Stimulated activated naive CD8-positive, alpha-beta T cell treated with anti-CD3 and anti-CD28 coated beads, Interleukin-15, Interleukin-2, amounts not matched to agents 100 U/mL and 50 U/mL, for 24 hours (primary cell): ENCODE results near the gene TRAK1.

Experiments
- ATAC-seq: fragments of 150-1000 bp; cut with Tn5 transposase; one replicate; pipeline ENCODE4 v1.10.0; 2021
- DNase-seq: peaks from one replicate; pipeline ENCODE4 v3.0.0; 2021

Gene TRAK1

DNA sequence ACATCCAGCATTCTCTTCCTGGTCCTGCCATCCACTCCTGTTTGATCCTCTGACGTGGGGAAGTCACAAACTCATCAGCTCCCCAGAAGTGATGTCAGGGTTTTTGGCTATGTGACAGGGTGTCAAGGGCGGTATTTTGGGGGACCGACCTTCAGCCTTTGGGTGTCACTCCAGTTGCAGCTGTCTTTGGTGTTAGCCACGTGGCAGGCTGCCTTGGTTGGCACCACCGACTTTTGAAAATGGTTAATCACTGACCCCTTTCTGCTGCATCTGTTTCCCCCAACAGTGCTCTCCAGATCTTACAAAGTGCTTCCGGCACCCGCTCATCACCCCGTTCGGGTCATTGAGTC, 86.6 kb downstream of the TRAK1 start:
- ATAC-seq (no peak), DNase-seq (no peak)

DNA sequence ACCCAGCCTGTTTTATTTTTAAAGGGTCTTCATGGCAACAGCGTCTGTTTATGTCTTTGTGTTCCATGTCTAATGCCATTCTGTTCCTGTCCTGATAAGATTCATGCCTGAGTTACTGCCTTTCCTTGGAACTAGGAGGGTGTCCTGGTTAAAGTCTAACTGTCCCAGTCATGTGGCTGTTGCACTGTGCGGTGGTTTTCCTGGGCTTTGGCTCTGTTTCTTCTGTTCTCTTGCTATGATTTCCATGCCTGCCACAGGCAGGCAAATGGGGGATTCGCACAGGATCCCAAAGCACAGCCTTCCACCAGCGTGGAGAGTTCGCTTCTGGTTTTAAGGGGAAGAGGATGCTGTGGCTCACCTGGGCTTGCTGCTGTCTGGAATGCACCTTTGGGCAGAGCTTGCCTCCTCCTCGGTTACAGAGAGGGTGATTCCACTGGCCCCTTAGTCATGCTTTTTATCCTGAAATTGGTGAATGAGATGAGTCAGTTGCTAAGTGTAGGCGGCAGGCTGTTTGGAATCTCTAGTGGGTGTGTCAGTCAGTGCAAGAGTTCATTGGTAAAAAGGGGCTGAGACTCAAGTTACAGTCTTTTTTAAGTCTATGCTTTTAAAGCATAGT, 88.1 kb downstream of the TRAK1 start:
- DNase-seq (peak; percentile 14), ATAC-seq (peak; percentile 59)

DNA sequence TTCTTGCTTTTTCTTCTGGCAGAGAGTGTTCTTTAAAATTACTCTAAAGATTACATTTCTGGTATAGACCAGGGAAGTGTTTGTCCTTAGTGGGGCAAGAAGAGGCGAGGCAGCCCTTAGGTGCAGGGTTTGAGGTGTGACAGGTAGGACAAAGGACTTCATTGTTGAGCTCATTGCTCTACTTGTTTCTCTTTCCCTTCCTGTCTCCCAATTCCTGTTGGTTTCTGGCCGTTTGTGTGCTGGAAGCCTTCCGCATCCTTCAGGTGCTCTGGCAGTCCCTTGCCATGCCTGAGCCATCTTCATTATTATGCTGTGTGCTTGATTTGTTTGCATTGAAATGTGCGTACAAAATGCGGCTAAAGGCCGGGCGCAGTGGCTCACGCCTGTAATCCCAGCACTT, 89.7 kb downstream of the TRAK1 start:
- ATAC-seq (no peak), DNase-seq (no peak)

DNA sequence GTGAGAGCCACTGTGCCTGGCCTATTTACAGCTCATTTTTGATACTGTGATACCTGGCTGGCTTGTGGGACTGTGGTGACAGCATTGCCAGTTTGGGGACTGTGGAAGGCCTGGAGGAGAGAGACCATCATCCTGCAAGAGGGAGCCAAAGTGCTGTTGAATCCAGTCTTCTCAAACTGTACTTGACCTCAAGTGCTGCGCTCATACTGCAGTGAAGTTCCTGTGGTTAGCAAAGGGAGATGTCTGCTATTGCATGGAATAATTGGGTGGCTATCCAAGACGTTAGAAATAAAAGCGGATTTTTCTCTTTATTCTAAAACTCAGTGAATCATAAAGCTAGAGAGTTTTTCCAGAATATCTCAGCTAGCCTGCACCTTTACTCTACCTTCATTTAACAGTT, 91.4 kb downstream of the TRAK1 start:
- ATAC-seq, result no peak
- no peak for DNase-seq

- DNase-seq (no peak), ATAC-seq (no peak)
Observed at GRCh38 chr3:42183991-42184632, 93.0 kb downstream of the TRAK1 start.

DNA sequence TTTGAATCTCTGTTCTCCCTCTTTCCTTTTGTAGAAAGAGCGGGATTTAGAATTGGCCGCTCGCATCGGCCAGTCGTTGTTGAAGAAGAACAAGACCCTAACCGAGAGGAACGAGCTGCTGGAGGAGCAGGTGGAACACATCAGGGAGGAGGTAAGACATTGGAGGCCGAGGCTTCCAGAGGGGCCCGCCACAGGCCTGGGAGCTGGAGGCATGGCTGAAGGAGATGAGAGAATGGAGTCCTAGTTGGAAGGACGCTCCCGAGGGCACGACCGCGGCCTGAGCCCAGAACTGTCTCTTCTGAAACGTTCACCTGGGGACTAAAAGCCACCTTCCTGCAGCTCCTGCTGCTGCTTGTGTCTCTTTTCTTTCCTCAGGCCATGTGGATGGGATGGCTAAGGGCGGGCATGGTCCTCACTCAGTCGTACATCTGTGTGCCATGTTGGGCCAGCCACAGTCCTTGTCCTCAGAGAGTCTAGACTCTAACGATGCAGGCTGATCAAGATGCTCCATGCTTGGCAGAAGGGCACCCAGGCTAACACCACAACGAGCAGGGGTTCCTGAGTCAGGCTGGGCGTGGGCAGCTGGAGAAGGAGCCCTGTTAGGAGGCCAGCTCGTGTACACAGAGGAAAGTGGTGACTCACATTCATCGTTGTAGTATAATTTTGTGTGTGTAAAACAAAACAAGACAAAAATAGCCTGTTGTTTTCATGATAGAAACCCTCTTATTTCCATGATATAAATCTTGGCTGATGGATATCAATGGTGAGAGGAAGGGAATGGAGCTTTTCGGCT, 93.7 kb downstream of the TRAK1 start:
- DNase-seq (no peak), ATAC-seq (no peak)

GRCh38 chr3:42187936-42188335, 96.8 kb downstream of the TRAK1 start:
- DNase-seq (no peak), ATAC-seq (no peak)

- ATAC-seq (no peak), DNase-seq (no peak)
Observed at GRCh38 chr3:42188376-42188775, 97.2 kb downstream of the TRAK1 start.

DNA sequence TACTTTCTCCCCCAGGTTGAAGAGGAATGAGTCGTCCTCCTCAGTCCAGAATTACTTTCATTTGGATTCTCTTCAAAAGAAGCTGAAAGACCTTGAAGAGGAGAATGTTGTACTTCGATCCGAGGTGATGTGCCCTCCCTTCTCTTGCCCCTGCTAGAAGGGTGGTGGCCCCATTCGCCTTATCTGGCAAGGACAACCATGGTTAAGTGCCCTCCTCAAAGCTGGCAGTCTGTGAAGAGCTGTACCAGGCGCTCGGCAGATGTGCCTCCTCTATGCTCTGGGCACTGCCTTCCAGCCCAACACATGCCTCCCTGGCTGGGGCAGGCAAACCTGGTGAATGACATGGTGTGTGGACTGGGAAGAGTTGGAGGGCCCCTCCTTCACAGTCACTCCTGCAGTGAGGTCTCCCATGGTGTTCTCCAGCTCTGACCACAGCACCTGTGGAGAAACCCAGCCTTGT, 97.9 kb downstream of the TRAK1 start:
- ATAC-seq (no peak), DNase-seq (no peak)

- ATAC-seq, result no peak
- DNase-seq, result no peak
Observed at GRCh38 chr3:42189736-42190135, 98.6 kb downstream of the TRAK1 start.

DNA sequence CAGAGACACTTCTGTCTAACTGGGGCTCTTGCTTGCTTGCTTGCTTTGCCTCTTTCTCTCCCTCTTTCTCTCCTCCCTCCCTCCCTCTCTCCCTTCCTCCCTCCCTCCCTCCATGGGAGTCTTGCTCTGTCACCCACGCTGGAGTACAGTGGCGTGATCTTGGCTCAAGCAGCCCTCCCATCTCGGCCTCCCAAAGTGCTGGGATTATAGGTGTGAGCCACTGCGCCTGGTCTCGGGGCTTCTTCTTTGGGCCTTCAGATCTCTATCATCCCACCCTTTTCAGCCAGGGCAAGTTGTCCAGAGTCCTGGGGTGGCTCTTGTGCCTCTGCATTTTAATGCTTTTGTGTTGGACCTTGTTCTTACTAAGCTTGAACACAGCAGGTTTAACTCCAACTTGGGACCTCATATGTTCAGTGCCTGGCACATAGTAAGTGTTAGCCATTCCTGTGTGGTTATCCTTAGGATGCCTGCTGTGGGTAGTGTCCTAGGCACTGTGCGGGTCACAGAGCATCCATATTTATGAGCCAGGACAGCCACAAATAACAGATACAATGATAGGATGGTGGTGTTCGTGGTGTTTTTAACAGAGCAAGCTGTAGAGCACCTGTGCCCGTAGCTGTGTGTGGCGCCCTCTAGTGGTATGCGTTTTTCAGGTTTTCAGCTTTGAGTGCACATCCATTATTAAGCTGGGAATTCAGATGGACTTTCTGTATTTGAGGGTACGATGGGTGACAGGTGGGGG, 99.7 kb downstream of the TRAK1 start:
- ATAC-seq (peak; percentile 38), DNase-seq (peak; percentile 80)

- DNase-seq, result no peak
- ATAC-seq, result no peak
Observed at GRCh38 chr3:42191443-42191747, 100.2 kb downstream of the TRAK1 start.

- DNase-seq, result no peak
Observed at GRCh38 chr3:42192334-42193200, 101.4 kb downstream of the TRAK1 start.

GRCh38 chr3:42194943-42195510, 103.9 kb downstream of the TRAK1 start:
- DNase-seq (no peak), ATAC-seq (no peak)

More at GRCh38 chr3:42192334-42193200, 101.4 kb downstream of the TRAK1 start:
- ATAC-seq, result peak; percentile 30

DNA sequence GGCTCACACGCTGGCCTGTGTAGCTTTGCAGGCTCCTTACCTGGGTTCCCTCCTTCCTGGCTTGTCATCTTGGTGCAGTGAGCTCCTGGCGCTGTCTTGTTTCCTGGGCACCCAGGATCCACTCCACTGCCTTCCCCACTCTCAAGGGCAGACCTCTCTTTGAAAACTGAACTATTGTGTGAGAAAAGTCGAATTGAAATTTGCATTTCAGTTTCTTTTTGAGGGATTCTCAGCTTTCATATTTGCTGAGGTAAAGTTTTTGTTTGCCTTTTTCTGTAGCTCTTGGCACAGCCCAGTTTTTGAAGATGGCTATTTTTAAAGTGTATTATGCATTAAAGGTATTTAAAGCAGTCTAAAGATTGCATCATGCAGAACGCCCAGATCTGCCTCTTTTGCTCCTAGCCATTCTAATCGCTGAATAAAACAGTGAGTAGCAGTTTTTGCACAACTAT, 104.7 kb downstream of the TRAK1 start:
- DNase-seq, result no peak
- ATAC-seq, result no peak

- DNase-seq (no peak), ATAC-seq (no peak)
Observed at GRCh38 chr3:42198709-42199108, 107.6 kb downstream of the TRAK1 start.

- ATAC-seq, result no peak
- DNase-seq, result no peak
Observed at GRCh38 chr3:42202217-42202865, 111.2 kb downstream of the TRAK1 start.

GRCh38 chr3:42204867-42205599, 113.9 kb downstream of the TRAK1 start:
- DNase-seq (no peak), ATAC-seq (no peak)

- no peak for DNase-seq
- no peak for ATAC-seq
Observed at GRCh38 chr3:42205800-42206514, 114.8 kb downstream of the TRAK1 start.

GRCh38 chr3:42209917-42210316, 118.8 kb downstream of the TRAK1 start:
- no peak for ATAC-seq
- DNase-seq, result no peak
